Astrocyte of the cerebellum (primary cell): Measurements from ENCODE around the gene FAM32A.

ENCODE experiments used
- DNase-seq: peaks from one replicate; pipeline ENCODE4 v3.0.0-alpha.2; 2011; ENCODE audit warnings: low read depth
- H3K4me3 ChIP-seq: 2 replicates; pipeline ENCODE4 v1.5.1; 2011; ENCODE audit warnings: mild to moderate bottlenecking, low read depth, low read length, moderate library complexity
- CTCF ChIP-seq: IDR thresholded peaks from 2 replicates; pipeline ENCODE4 v1.5.1; 2012; ENCODE audit warnings: low read length, low read depth, moderate library complexity, mild to moderate bottlenecking; ENCODE audit errors: missing control alignments
- in situ Hi-C: cut with HindIII; loops from 2 replicates; pipeline ENCODE4 v1.10.0; 2017; ENCODE audit warnings: low sequenced_read_pairs

The FAM32A gene

DNA sequence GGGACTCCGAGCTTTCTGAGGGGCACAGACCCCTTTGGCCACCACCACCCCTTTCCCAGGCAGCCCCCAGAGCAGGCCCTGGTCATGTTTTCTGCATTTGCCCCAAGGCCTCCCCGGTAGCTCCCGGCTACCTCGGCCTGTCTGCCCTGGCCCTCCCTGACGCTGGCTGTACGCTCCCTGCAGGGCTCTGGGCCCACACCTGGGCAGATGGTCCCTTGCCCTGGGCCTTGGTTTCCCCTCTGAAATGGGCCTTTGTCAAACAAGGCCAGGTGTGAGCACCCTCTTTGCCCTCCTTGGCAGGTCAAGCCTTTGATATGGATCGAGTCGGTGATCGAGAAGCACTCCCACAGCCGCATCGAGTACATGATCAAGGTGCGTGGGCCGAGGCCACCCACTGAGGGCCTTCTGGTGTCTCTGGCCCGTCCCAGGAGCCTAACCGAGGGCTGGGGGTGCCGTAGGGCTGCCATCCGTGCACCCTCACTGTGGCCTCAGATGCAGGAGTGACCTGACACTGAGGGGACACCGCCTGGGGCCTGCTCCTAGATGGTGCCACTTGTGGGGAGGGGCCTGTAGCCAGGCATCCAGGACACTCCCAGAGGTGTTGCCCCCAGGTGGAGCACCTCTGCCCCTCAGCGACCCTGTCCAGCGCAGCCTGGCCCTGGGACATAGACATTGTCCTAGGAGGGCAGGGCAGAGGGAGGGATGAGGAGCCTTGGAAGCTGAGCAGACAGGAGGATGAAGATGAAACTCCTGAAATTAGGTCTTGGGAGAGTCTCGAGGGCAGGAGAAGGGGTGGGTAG is 42.8 kb downstream of the FAM32A start:
- in situ Hi-C loops: no loop called here
- no peak for TF ChIP-seq CTCF
- no peak overlapping the region for H3K4me3 ChIP-seq
- no peak for DNase-seq

- DNase-seq: no peak
- no peak for TF ChIP-seq CTCF
- in situ Hi-C loops: no loop called here
- H3K4me3 ChIP-seq: no peak overlapping the region
Observed at GRCh38 chr19:16228637-16229321, 43.6 kb downstream of the FAM32A start.

DNA sequence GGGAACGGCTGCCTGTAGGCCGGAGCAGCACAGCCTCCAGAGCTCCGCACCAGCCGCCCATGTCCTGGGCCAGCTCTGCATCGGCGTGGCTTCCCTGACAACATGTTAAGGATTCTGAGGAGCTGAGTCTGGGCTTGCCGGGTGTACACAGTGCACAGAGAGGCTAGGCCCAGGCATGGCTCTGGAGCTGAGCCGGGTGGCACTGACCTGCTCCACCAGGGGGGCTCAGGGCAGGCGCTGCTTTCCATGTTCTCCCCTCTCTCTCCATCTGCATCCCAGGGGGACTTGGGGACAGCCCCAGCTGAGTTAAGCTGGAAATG is 44.1 kb downstream of the FAM32A start:
- no peak for DNase-seq
- TF ChIP-seq CTCF: no peak
- no peak overlapping the region for H3K4me3 ChIP-seq
- in situ Hi-C loops: no loop called here

GRCh38 chr19:16232127-16232526 is 46.9 kb downstream of the FAM32A start:
- H3K4me3 ChIP-seq: no peak overlapping the region
- in situ Hi-C loops: no loop called here
- no peak for TF ChIP-seq CTCF
- DNase-seq: no peak

- no peak for TF ChIP-seq CTCF
- in situ Hi-C loops: no loop called here
- DNase-seq: no peak
- H3K4me3 ChIP-seq: no peak overlapping the region
Observed at GRCh38 chr19:16232568-16232967, 47.4 kb downstream of the FAM32A start.

DNA sequence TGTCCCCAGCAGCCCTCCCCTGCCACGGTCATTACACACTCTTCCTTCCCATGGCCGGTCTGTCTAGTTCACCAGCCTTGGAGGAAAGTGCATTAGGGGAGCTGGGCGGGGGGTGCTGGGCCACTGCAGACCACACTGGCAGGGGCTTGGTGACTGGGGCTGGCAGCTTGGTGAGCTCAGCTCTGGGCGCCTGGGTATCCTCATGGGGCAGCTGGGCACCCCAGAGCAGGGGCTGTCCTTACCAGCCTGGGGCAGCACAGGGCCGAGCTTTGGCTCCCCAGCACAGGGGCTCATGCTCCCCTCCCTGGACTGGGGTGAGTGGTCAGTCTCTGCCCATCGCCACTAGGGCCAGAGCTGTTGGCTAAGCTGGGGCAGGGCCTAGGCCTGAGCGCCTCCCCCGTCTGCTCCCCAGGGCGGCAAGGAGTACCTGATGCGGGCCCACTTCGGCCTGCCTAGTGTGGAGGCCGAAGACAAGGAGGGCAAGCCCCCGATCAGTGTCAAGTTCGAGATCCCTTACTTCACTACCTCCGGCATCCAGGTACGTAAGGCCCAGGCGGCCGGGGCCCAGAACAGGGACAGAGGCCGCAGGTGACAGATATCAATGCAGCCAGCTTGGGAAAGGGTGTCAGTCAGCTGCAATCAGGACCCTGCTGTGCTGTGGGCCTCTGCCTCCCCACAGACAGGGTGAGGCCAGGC is 48.0 kb downstream of the FAM32A start:
- no peak for DNase-seq
- TF ChIP-seq CTCF: no peak
- in situ Hi-C loops: no loop called here
- H3K4me3 ChIP-seq: no peak overlapping the region
